ENCODE results near the gene BET1. TPM values are rescaled to one million over a fixed set of nuclear protein-coding genes. Genes with fewer than 3 reads are reported as not detected.

The BET1 gene
- total RNA-seq, 4 donors from 2014 or later, result 9.0 to 17.7 (median 15.7) TPM

DNA sequence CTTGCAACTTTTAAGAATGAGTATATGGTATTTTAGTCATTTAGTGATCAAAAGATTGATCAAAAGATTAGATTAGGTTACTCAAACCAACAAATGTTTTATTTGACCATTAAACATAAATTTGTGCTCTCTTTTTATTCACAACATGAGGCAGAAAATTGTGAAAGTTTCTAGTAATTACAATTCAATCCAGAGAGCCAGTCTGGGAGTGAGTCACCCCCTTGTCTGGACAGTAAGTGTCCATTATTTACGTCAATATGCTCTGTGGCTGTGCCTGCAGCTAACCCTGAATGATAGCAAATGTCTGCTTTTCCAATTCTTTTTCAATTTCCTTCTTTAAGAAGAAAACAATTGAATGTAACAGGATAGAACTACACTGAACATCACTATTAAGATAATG is 54.7 kb downstream of the BET1 start:
- no peak for DNase-seq
- Histone ChIP-seq H3K27ac (no peak overlapping the region), H3K9me3 (no peaks in the 10 kb centered on the region), H3K4me1 (no peaks in the 10 kb centered on the region), H3K27me3 (no peaks in the 10 kb centered on the region), H3K36me3 (no peaks in the 10 kb centered on the region), H3K4me3 (no peak overlapping the region)
- intact Hi-C loops (cut with DNase I), result no loop called here
- 40 to 68% methylated on average over 1 of the region's 1 CpG for WGBS, 2 donors
- TF ChIP-seq, protein P1, sequence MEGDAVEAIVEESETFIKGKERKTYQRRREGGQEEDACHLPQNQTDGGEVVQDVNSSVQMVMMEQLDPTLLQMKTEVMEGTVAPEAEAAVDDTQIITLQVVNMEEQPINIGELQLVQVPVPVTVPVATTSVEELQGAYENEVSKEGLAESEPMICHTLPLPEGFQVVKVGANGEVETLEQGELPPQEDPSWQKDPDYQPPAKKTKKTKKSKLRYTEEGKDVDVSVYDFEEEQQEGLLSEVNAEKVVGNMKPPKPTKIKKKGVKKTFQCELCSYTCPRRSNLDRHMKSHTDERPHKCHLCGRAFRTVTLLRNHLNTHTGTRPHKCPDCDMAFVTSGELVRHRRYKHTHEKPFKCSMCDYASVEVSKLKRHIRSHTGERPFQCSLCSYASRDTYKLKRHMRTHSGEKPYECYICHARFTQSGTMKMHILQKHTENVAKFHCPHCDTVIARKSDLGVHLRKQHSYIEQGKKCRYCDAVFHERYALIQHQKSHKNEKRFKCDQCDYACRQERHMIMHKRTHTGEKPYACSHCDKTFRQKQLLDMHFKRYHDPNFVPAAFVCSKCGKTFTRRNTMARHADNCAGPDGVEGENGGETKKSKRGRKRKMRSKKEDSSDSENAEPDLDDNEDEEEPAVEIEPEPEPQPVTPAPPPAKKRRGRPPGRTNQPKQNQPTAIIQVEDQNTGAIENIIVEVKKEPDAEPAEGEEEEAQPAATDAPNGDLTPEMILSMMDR (IDR thresholded peaks at IDR 0.05), result no peak

DNA sequence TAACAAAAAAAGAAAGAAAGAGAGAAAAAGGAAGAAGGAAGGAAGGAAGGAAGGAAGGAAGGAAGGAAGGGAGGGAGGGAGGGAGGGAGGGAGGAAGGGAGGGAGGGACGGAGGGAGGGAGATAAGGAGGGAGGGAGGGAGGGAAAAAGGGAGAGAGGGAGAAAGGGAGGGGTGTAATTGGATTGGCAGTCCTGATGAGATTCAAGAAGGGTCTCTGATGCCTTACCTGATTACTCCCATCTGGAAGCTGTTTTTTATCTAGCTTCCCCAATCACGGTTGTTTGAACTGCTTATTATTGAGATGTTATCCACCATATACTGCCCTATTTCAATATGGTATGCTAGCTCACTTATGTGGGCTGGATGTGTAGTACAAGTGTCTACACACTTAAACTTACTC is 55.3 kb downstream of the BET1 start:
- H3K4me3 ChIP-seq, result no peak overlapping the region
- no peaks in the 10 kb centered on the region for H3K36me3 ChIP-seq
- no peaks in the 10 kb centered on the region for H3K27me3 ChIP-seq
- intact Hi-C loops (cut with DNase I), result no loop called here
- WGBS, 2 donors, result 59 to 73% methylated on average over 2 of the region's 2 CpGs
- no peaks in the 10 kb centered on the region for H3K9me3 ChIP-seq
- H3K4me1 ChIP-seq, result no peaks in the 10 kb centered on the region
- no peak overlapping the region for H3K27ac ChIP-seq
- TF ChIP-seq, protein P1 (IDR thresholded peaks at IDR 0.05), result no peak
- TF ChIP-seq POLR2A (IDR thresholded peaks at IDR 0.05), result no peak
- DNase-seq, result no peak

DNA sequence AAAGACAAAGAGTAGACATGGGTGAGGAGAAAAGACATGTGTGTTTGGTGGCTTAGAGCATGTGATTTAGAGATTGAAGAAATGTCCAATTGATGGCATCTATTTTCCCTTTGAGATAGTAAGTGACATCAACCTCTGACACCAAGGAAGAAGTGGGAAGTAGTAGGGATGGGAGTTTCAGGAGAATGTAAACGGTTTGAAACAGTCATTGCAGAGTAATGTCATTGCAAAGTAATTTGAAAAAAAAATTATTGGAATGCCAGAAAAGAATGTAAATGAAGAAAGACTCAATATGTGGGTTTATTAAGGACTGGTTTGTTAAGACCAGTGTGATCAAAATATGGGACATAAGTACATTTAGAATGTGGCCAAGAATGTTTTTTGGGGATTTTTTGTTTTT is 56.0 kb downstream of the BET1 start:
- no peak overlapping the region for H3K4me3 ChIP-seq
- no peak overlapping the region for H3K27ac ChIP-seq
- no peaks in the 10 kb centered on the region for H3K4me1 ChIP-seq
- H3K9me3 ChIP-seq, result no peaks in the 10 kb centered on the region
- H3K36me3 ChIP-seq, result no peaks in the 10 kb centered on the region
- TF ChIP-seq, protein P1 (IDR thresholded peaks at IDR 0.05), result no peak
- TF ChIP-seq POLR2A (IDR thresholded peaks at IDR 0.05), result no peak
- 38 to 43% methylated on average over 1 of the region's 1 CpG for WGBS, 2 donors
- H3K27me3 ChIP-seq, result no peaks in the 10 kb centered on the region
- DNase-seq, result no peak
- intact Hi-C loops (cut with DNase I), result no loop called here

DNA sequence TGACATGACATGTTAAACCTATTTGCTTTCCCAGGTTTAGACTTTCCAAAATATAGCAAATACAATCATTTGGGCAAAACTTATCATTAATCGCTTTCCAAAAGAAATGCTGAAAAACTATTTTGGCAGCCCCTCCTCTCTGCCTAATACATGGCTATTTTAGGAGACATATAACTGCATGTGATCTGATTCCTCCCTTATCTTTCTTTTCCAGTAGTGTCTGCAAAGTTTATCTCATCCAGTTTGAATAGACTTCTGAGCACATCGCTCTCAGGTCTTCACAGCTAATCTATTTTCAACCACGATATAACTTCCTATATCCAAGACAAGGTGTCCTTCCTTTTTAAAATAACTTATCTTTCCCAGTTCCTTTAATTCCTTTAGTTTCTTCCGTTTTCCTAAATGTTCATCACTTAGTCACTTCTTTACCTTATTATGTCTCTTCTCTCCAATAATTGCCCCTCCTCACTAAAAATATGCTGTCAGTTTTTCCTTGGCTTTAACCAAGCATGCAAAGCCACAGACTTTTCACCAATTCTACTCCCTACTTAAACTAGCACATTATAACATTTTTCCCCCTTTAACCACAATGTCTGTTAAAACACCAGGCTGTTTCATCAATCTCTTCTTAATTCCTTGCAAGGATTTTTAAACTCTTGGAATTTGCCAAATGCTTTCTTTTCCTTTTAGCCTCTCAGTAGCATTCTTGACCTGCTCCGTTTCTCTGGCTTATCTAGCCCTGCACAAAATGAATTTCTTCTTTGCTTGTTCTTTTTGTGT is 58.2 kb downstream of the BET1 start:
- Histone ChIP-seq H3K27me3 (no peaks in the 10 kb centered on the region), H3K4me3 (no peak overlapping the region), H3K27ac (peak overlapping the region in 2 of 4 donors; percentile 6 to 31), H3K36me3 (no peaks in the 10 kb centered on the region), H3K9me3 (no peaks in the 10 kb centered on the region), H3K4me1 (no peaks in the 10 kb centered on the region)
- no peak for TF ChIP-seq POLR2A (IDR thresholded peaks at IDR 0.05)
- TF ChIP-seq, protein P1 (IDR thresholded peaks at IDR 0.05), result no peak
- intact Hi-C loops (cut with DNase I), result no loop called here
- WGBS, 2 donors, result 52 to 61% methylated on average over 5 of the region's 5 CpGs
- DNase-seq, result no peak

DNA sequence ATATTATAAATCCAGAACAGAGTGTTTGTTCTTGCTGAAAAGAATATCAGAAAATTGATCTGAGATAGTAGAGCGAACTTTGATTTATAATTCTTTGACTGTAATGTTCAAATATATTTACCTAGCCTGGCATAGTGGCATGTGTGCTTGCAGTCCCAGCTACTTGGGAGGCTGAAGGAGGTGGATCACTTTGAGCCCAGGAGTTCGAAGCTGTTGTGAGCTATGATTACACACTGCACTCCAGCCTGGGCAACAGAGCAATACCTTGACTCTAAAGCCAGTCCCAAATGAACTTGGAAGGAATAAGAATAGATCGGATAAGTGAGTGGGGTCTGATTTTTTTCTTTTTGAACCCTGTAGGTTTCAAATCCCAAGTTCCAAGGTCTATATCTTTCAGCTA is 59.1 kb downstream of the BET1 start:
- Histone ChIP-seq H3K4me1 (no peaks in the 10 kb centered on the region), H3K27me3 (no peaks in the 10 kb centered on the region), H3K27ac (peak overlapping the region in 1 of 4 donors; percentile 6), H3K36me3 (no peaks in the 10 kb centered on the region), H3K9me3 (no peaks in the 10 kb centered on the region), H3K4me3 (no peak overlapping the region)
- WGBS, 2 donors, result 21 to 36% methylated on average over 3 of the region's 3 CpGs
- TF ChIP-seq POLR2A (IDR thresholded peaks at IDR 0.05), result no peak
- TF ChIP-seq, protein P1 (IDR thresholded peaks at IDR 0.05), result no peak
- no peak for DNase-seq
- intact Hi-C loops (cut with DNase I), result no loop called here

Data from esophagus squamous epithelium (tissue), 5 donors.